HG02759 (cell line): Measurements from ENCODE around the gene COG3.
"Not testable (repeated sequence)": the region's sequence is repeated elsewhere in the genome, so short reads cannot be mapped to it uniquely, and the experiment has no call there.

Experiments used
- ATAC-seq: cut with Tn5 transposase; IDR thresholded peaks from one replicate; pipeline ENCODE4 v1.9.1; 2021; ENCODE audit warnings: mild to moderate bottlenecking, moderate library complexity; ENCODE audit not compliant: unreplicated experiment

COG3 gene

GRCh38 chr13:45464687-45465453, at the start of gene COG3:
COG3 (plus strand) TSS chr13:45464939; CDS start chr13:45465037, 98 bp downstream.
- ATAC-seq: peak; percentile 97

- no peak for ATAC-seq
These were observed 49.6 kb upstream of the COG3 start for GRCh38 chr13:45415112-45415511.

- ATAC-seq: no peak
These were observed 48.1 kb upstream of the COG3 start for GRCh38 chr13:45416516-45417128.

GRCh38 chr13:45417790-45418534, 46.8 kb upstream of the COG3 start, which contains the start of gene SLC25A30:
SLC25A30 (minus strand) TSS chr13:45418373; CDS start chr13:45411425, 6,948 bp downstream.
- ATAC-seq: peak; percentile 95

GRCh38 chr13:45419389-45419788, 45.4 kb upstream of the COG3 start:
- not testable (repeated sequence) for ATAC-seq

- no peak for ATAC-seq
These were observed 44.8 kb upstream of the COG3 start for GRCh38 chr13:45419945-45420344.

GRCh38 chr13:45422731-45423292, 41.9 kb upstream of the COG3 start:
- no peak for ATAC-seq

- not testable (repeated sequence) for ATAC-seq
These were observed 38.5 kb upstream of the COG3 start for GRCh38 chr13:45426056-45426841.

- ATAC-seq: no peak
These were observed 31.9 kb upstream of the COG3 start for GRCh38 chr13:45432737-45433380.

GRCh38 chr13:45433381-45433790, 31.4 kb upstream of the COG3 start:
- no peak for ATAC-seq

GRCh38 chr13:45434556-45435371, 30.0 kb upstream of the COG3 start:
- no peak for ATAC-seq

GRCh38 chr13:45436332-45436731, 28.4 kb upstream of the COG3 start:
- ATAC-seq: no peak

GRCh38 chr13:45436953-45437352, 27.8 kb upstream of the COG3 start:
- no peak for ATAC-seq

- no peak for ATAC-seq
These were observed 26.8 kb upstream of the COG3 start for GRCh38 chr13:45437947-45438346.

GRCh38 chr13:45439008-45439407, 25.7 kb upstream of the COG3 start:
- no peak for ATAC-seq

- ATAC-seq: no peak
These were observed 24.8 kb upstream of the COG3 start for GRCh38 chr13:45439781-45440462.

- peak; percentile 70 for ATAC-seq
These were observed 23.1 kb upstream of the COG3 start for GRCh38 chr13:45441633-45442032.

- no peak for ATAC-seq
These were observed 19.7 kb upstream of the COG3 start for GRCh38 chr13:45445053-45445452.

- ATAC-seq: no peak
These were observed 18.6 kb upstream of the COG3 start for GRCh38 chr13:45446181-45446580.
